Activated CD8-positive, alpha-beta memory T cell treated with anti-CD3 and anti-CD28 coated beads for 1 hour (primary cell): ENCODE results near the gene DNAJC3.
"Not testable (repeated sequence)": the region's sequence is repeated elsewhere in the genome, so short reads cannot be mapped to it uniquely, and the experiment has no call there.

Source experiments
- DNase-seq, 2 donors: peaks; one replicate each; pipeline ENCODE4 v3.0.0-alpha.2; 2020; ENCODE audit warnings: low read depth in 1 of 2; ENCODE audit errors: extremely low read depth in 1 of 2

DNAJC3 gene

DNA sequence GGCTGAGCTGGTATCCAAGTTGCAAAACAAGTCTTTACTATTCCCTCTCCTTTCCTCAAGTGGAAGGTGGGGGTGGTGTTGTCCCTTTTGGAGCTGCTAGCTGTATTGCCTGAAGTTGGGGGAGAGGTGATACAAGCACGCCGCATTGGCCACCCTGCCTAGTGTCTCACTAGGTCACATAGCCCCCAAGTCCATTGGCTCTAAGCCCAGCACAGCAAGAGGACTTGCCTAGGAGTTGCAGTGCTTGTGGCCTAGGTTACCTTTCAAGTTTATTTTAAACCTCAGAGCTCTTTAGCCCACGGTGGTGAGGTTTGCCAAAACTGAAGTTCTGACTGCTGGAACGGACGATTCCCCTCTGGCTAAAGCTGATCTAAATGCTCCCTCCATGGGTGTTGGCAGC is 5.3 kb upstream of the DNAJC3 start:
- DNase-seq: no peak

DNA sequence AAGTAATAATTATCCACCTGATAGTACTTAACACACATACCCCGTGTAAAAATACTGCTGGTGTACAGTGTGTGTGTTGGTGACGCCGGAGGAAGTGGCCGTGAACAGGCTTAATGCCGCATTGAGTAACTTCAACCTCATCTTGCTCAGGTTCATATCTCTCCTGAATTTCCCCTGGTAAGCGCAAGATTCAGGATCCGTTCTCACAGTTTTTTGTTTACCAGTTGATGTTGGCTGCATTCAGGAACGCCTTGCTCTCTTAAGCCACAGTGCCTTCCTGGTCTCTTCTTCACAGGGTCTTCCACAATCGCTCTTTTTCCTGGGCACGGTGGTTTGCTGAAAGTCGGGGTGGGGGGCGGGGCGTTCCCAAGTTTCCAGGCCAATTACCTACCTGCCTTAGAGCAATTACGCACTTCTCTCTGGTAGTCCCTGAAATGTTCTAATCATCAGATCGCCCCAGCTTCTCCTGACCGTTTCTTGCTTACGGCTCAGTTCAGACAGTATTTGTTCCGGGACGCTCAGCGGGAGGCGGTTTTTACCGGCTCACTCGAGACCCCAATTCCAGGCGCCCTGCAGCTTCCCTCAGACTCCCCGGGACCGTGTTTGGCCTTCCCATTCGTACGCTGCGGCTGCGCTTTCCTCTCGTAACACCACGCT is 706 bp upstream of the DNAJC3 start:
- DNase-seq: no peak

DNA sequence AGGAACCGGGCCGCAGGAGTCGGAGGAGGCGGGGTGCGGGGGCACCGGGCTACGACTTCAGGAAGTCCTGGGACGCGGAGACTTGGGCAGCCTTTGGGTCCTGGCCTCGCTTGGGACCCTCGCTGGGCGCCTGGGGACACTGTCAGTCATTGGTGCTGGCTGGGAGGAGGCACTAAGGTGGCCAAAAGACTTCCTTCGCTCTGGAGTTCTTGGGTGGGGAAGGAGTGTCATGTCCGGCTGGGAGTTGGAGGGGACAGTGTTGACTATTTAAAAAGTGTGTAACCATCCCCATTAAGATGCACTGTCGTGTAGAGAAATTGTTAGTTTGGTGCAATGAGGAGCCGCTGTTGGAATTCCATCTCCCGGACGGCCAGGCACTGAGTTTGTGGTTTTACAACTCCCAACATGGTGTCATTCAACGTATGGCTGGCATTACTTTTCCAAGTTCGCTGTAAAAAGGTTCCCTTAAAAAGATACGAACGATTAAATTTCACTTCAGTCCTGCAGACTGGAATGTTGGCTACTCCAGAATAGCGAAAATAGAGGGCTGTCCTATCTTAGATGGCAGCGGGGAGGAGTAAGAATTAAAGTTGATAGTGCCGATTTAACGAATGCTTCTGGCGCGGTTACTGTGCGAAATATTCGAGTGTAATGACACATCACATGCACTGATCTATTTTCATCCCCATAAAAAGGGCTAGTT is 776 bp downstream of the DNAJC3 start:
- no peak for DNase-seq

DNA sequence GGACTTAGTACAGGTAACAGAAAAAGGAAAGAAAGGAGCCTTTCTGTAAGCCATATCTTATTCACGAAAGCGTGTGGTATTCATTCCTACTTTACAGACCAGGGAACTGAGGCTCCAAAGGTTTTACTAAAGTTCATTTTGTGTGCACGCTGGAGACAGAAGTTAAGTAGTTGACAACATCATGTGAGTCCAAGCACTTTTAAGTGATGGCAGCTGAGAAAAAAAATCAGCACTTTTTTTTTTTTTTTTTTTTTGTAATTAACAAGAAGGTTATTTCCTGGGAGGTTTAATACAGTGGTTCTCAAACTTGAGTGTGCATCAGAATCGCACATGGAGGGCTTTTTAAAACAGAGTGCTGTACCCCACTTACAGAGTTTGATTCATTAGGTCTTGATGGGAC is 2.0 kb downstream of the DNAJC3 start:
- no peak for DNase-seq

DNA sequence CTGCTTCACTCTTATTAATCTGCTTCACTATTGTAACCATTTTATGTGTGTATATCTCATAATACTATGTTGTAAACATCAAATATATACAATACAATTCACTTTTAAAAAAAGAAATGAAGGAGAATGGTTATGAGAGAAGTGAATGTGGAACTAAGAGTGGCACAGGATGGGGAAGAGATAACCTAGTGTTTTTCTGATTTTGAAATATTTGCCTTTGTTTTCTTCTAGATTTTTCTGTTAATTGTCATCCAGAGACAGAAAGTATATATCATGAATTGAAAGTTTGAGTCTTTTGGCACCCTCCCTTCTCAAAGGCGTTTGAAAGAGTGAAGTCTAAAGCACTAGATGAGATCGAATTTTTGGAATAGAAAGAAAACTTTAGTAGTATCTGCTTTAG is 2.8 kb downstream of the DNAJC3 start:
- DNase-seq: no peak

DNA sequence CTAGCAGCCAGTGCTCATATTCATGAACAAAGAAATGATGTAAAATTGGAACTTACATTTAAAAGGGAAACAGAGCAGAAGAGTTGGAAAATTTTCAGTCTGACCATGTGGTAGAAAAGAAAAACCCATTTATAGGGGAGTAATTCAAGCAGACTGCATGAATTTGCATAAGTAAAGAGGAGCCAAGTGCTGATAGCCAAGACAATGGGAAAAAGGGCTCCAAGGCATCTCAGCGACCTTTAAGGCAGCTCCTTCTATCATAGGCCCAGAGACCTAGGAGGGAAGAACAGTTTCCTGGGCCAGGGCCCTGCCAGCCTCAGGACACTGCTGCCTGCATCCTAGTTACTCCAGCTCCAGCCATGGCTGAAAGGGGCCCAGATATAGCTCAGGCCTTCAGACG is 7.5 kb downstream of the DNAJC3 start:
- no peak for DNase-seq

DNA sequence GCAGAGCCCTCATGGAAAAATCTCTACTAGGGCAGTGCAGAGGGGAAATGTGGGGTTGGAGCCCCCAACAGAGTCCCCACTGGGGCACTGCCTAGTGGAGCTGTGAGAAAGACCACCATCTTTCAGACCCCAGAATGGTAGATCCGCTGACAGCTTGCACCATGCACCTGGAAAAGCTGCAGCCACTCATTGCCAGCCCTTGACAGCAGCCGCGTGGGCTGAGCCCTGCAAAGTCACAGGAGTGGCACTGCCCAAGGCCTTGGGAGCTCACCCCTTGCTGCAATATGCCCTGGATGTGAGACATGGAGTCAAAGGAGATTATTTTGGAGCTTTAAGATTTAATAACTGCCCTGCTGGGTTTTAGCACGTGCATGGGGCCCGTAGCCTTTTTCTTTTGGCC is 8.0 kb downstream of the DNAJC3 start:
- DNase-seq: not testable (repeated sequence)

DNA sequence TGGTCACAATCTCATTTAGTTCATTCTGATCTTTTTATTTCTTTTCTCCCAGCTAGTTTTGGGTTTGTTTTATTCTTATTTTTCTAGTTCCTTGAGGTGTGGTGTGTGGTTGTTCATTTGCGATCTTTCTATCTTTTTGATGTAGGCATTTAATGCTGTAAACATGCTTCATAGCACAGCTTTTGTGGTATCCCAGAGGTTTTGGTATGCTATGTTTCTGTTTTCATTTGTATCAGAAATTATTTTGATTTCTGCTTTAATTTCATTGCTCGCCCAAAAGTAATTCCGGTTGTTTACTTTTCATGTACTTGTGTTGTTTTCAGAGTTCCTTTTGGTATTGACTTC is 12.6 kb downstream of the DNAJC3 start:
- DNase-seq: no peak

DNA sequence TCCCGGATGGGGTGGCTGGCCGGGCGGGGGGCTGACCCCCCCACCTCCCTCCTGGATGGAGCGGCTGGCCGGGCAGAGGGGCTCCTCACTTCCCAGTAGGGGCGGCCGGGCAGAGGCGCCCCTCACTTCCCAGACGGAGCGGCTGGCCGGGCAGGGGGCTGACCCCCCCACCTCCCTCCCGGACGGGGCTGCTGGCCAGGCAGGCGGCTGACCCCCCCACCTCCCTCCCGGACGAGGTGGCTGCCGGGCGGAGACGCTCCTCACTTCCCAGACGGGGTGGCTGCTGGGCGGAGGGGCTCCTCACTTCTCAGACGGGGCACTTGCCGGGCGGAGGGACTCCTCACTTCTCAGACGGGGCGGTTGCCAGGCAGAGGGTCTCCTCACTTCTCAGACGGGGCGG is 14.0 kb downstream of the DNAJC3 start:
- DNase-seq: not testable (repeated sequence)

DNA sequence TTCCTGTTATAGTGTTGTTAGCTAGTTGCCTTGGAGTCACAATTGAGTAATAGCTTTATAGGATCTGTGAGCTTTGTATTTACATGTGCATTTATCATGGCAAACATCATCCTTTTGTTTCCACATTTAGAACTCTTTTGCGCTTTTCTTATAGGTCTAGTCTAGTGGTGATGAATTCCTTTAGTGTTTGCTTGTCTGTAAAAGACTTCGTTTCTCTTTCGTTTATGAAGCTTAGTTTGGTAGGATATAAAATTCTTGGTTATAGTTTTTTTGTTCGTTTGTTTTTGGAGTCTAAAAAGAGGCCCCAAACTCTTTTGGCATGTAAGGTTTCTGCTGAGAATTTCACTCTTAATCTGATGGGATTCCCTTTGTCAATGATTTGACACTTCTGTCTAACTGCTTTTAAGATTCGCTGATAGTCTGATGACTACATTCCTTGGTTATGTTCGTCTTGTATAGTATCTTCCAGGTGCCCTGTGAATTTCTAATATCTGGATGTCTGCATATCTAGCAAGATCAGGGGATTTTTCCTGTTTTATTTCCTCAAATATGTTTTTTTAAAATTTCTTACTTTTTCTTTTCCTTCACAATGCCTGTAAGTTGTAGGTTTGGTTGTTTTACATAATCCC is 20.2 kb downstream of the DNAJC3 start:
- DNase-seq: no peak

DNA sequence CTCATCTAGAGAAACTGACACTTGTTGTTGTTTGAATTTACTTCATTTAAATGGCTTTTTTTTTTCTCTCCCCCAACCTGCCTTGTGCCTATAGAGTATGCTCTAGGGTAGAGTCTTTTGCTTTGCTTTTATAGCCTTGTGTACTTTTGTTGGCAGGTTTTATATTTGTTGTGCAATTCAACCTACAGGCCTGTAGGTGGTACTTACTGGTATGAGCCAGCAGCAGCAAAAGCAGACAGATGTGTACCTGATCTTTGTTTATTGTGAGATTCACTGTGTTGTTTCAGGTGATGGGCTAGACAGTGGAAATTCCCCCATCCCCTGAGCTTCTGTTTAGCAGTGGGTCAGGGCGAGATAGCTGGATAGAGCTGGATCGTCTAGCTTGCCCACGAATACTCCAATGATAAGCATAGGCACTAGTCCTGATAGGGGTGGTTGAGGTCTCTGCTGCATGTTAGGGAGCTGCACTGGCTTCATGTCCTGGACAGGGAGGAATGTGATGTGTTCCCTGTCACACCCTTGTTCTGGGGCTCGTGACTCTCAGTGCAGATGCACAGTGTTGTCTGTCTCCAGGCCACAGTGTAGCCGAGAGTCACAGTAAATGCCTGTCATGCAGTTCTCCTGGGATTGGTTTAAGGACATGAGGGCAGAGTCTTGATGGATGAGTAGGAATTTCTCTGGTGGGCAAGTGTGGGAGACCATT is 21.3 kb downstream of the DNAJC3 start:
- no peak for DNase-seq

DNA sequence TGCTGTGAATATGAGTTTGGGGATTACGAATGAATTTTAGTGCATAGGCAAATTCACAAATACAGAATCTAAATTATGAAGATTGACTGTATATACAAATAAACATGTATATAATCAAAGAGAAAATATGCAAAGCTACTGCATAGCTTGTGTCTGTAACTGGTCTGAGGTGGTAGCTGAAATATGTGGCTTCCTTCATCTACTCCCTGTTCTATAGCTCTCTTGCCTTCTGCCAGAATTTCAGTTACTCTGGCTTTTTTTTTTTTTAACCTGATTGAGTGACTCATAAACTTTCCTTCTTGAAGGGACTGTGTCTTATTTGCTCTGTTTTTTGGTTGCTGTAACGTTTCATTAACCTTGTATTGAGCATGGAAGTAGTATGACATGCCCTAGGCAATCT is 26.6 kb downstream of the DNAJC3 start:
- no peak for DNase-seq

DNA sequence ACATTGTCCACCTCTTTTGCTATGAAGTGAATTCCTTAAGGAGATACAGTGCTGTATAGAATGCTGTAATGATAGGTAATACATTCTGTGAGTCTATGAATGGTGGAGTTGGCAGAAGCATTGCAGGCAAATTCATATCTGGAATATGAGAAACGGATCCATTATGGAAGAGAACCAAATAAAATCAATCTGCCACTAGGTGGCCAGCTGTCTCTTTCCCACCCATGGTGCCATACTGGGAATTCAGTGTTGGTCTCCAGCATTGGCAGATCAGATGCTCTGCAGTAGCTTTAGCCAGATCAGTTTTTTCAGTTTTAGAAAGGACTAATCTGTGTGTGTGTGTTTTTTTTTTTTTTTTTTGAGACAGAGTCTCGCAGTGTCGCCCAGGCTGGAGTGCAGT is 27.6 kb downstream of the DNAJC3 start:
- DNase-seq: no peak

DNA sequence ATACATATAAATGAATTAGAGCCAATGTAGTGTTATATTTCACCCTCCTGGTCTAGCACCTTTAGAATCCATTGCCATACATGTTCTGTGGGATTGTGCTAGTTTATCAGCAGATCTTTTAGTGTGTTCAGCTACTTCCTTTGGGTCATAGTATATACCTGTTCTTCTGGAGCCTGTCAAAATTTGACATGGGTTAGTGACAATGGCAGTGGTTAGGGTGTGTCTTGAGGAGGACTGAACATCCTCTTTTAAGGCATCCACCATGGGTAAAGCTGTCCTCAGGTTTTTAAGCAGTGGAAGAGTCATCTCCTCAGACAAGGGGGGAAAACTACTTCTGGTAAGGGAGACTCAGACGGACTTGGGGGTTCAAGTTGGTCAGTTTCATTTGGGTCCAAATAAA is 29.4 kb downstream of the DNAJC3 start:
- no peak for DNase-seq

DNA sequence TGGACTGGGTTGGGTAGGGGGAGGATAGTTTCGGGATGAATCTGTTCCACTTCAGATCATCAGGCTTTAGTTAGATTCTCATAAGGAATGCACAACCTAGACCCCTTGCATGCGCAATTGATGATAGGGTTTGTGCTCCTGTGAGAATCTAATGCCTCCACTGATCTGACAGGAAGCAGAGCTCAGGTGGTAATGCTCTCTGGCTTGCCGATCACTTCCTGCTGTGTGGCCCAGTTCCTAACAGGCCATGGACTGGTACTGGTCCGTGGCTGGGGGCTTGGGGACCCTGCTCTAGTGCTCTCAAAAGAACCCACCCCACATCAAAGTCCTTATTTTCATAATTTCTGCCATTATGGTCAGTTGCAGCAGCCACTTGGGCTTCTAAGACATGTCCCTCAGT is 30.1 kb downstream of the DNAJC3 start:
- no peak for DNase-seq

DNA sequence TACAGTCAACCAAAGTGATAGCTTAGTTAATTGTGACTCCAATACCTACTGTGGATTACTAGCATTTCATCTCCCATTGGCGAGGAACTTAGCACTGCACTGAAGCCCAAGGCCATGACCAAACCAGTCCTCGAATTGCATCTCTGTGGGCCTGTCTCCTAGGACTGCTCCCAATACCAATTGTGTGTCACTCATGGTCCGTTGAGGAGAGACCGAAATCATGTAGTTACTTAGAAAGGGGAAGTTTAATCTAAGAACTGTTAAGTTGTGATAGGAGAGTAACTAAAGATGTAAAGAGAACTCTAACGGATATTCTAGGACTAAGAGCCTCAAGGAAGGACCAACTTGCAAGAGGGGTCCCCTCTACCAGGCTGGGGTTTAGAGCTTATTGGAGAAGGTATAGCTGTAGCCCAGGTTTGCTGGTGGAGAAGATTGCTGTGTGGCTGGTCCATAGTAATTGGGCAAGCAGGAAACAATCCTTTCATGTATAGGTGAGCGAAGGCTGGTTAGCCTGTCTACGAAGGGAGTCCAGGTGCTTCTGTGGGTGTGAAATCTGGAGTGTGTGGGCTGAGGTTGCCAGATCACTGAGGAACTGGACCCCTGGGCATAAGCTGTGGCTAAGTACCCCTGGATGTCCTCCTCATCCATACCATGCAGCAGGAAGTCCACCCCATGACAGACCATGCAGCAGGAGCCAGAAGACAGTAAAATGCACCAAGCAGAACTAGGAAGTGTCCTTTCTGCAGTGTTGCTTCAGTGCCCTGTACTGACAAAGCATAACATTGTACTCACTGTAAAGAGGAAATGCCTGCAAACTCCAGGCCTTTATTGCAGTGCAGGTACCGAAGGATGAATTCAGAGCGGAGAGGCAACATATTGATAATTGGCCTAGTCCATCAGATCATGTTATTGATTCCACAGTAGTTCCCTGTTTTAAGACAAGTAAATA is 30.8 kb downstream of the DNAJC3 start:
- DNase-seq: no peak

DNA sequence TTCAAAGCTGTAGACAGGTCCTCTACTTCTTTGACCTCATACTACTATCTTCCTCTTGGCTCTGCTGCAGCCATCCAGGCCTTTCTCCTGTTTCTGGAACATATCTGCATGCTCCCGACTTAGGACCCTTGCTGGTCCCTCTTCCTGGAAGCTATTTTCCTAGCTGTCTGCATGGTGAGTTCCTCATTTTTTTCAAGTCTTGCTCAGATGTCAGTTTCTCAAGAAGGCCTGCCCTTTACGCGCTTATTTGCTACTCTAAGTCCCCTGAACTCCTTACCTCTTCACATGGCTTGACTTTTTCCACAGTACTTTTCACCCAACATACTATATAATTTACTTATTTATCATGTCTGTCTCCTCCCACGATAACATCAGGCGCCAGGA is 31.4 kb downstream of the DNAJC3 start:
- DNase-seq: no peak

DNA sequence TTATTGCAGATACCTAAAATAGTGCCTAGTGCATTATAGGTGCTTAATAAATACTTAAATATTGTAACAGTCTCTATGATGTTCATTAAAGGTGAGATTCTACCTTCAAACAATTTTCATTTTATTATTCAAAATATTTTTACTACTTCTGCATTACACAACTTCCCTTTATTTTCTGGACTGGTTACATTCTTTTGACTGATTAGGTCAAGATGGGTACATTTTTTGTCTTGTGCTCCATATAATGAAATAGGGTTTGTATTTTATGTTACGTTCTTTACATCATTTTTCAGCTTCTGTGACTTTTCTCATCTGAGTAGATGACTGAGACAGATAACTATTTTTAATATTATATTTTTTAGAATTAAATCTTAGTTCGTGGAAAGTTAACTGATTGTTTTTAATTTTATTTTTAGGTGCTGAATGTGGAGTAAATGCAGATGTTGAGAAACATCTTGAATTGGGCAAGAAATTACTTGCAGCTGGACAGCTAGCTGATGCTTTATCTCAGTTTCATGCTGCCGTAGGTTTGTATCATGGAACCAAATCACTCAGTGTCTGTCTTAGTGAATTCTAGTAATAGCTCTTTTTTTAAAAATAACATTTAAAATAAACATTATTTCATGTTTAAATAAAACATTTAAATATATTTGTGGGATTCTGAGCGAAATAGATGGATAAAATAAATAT is 32.0 kb downstream of the DNAJC3 start:
- no peak for DNase-seq

DNA sequence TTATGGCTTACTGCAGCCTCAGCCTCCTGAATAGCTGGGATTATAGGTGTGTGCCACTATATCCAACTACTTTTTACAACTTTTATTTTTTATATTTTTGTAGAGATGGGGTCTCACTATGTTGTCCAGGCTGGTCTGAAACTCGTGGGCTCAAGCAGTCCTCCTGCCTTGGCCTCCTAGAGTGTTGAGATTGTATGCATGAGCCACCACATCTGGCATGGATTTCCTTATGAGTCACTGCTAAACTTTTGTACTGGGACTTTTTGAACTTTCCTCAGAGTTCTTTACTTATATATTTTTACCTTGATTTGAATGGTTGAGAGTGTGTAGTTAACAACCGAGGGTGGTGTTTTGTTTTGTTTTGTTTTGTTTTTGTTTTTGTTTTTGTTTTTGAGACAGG is 33.4 kb downstream of the DNAJC3 start:
- no peak for DNase-seq

DNA sequence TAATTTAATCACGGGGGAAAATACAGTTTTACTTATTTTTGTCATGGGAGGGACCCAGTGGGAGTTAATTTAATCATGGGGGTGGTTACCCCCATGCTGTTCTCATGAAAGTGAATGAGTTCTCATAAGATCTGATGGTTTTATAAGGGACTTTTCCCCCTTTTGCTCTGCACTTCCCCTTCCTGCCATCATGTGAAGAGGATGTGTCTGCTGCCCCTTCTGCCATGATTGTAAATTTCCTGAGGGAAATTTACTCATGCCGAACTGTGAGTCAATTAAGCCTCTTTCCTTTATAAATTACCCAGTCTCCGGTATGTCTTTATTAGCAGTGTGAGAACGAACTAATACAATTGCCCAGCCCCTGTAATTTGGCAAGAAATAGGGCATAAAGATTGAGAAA is 35.9 kb downstream of the DNAJC3 start:
- DNase-seq: not testable (repeated sequence)
